Stomach (tissue), 4 donors: Measurements from ENCODE around the gene SEH1L.

Experiments
- EP300 ChIP-seq: sonication (generic); formaldehyde crosslinking; IDR thresholded peaks from one replicate; pipeline ENCODE4 v1.6.1; 2017; ENCODE audit warnings: antibody characterized with exemption
- POLR2A ChIP-seq, 4 donors: fragments of 450-650 bp; IDR thresholded peaks; one replicate each; pipeline ENCODE4 v1.6.1; 2016; ENCODE audit warnings: antibody characterized with exemption in 4 of 4, control low read depth in 2 of 4, mild to moderate bottlenecking in 1 of 4, moderate library complexity in 1 of 4
- POLR2AphosphoS5 ChIP-seq, 3 donors: sonication (generic); formaldehyde crosslinking; IDR thresholded peaks; one replicate each; pipeline ENCODE4 v1.6.1; 2016; ENCODE audit warnings: antibody characterized with exemption in 3 of 3
- TF ChIP-seq, protein P1 (sequence below), 7 experiments: fragments of 450-650 bp in 4 of 7; fragments of 200-600 bp in 3 of 7; sonication (generic) in 3 of 7; IDR thresholded peaks; one replicate each; pipeline ENCODE4 v1.5.1; 2016 to 2019; ENCODE audit warnings: antibody characterized with exemption in 7 of 7, control low read depth in 2 of 7, mild to moderate bottlenecking in 1 of 7

DNA sequence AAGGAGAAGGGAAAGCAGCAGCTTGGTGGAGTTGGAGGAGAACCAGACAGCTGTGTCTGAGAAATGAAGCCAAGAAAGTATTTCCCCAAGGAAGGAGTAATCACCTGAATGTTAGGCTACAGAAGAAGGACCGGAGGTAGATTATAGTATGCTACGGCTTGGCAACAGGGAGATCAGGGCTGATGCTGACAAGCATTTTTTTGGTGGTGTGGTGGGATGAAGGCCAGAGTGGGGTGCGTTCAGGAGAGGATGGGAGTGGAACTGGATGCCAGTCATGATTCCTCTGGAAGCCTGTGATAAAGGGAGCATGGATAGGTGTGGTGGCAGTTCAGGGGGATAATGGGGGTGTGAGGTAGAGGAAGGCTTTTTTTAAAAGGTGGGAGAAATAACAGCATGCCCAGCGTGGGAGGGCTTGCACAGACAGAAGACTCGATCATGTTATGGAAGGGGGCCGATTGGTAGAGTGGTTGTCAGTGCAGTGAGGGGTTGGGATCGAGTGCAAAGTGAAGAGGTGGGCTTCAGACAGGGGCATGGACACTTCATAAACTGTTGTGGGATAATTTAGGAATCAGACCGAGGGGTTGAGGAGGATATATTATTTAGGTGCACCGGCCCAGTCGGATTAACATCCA is 49.0 kb downstream of the SEH1L start:
- no peak for TF ChIP-seq POLR2A (IDR thresholded peaks at IDR 0.05)
- TF ChIP-seq, protein P1, sequence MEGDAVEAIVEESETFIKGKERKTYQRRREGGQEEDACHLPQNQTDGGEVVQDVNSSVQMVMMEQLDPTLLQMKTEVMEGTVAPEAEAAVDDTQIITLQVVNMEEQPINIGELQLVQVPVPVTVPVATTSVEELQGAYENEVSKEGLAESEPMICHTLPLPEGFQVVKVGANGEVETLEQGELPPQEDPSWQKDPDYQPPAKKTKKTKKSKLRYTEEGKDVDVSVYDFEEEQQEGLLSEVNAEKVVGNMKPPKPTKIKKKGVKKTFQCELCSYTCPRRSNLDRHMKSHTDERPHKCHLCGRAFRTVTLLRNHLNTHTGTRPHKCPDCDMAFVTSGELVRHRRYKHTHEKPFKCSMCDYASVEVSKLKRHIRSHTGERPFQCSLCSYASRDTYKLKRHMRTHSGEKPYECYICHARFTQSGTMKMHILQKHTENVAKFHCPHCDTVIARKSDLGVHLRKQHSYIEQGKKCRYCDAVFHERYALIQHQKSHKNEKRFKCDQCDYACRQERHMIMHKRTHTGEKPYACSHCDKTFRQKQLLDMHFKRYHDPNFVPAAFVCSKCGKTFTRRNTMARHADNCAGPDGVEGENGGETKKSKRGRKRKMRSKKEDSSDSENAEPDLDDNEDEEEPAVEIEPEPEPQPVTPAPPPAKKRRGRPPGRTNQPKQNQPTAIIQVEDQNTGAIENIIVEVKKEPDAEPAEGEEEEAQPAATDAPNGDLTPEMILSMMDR (IDR thresholded peaks at IDR 0.05), result no peak
- TF ChIP-seq POLR2AphosphoS5 (IDR thresholded peaks at IDR 0.05), result no peak
- no peak for TF ChIP-seq EP300
